IMR-90 (cell line): ENCODE data around the gene QSER1.
"Not testable (repeated sequence)": the region's sequence is repeated elsewhere in the genome, so short reads cannot be mapped to it uniquely, and the experiment has no call there.

ENCODE experiments used
- BHLHE40 ChIP-seq: fragments of 150-350 bp; IDR thresholded peaks from 2 replicates; pipeline ENCODE4 v1.6.1; 2016; ENCODE audit warnings: mild to moderate bottlenecking, low read depth, low read length
- CEBPB ChIP-seq: IDR thresholded peaks from 2 replicates; pipeline ENCODE4 v1.6.1; 2012; ENCODE audit warnings: low read depth, low read length, improper control_type of control experiment
- CHD1 ChIP-seq: IDR thresholded peaks from 2 replicates; pipeline ENCODE4 v1.6.1; 2012; ENCODE audit warnings: low read depth, low read length, improper control_type of control experiment
- CTCF ChIP-seq: conservative IDR thresholded peaks from 2 replicates; pipeline ENCODE4 v1.5.1; 2012; ENCODE audit warnings: mild to moderate bottlenecking, low read depth, low read length, improper control_type of control experiment
- FOS ChIP-seq: fragments of 150-350 bp; IDR thresholded peaks from 2 replicates; pipeline ENCODE4 v1.6.1; 2016; ENCODE audit warnings: low read depth, low read length
- MAZ ChIP-seq: IDR thresholded peaks from 2 replicates; pipeline ENCODE4 v1.6.1; 2012; ENCODE audit warnings: low read depth, mild to moderate bottlenecking, low read length, improper control_type of control experiment, moderate library complexity, borderline replicate concordance
- MXI1 ChIP-seq: IDR thresholded peaks from 2 replicates; pipeline ENCODE4 v1.6.1; 2012; ENCODE audit warnings: low read depth, mild to moderate bottlenecking, low read length, moderate library complexity, borderline replicate concordance
- NFE2L2 ChIP-seq: fragments of 150-350 bp; IDR thresholded peaks from 2 replicates; pipeline ENCODE4 v1.6.1; 2016; ENCODE audit warnings: low read depth, mild to moderate bottlenecking, low read length
- POLR2A ChIP-seq: IDR thresholded peaks from 2 replicates; pipeline ENCODE4 v1.6.1; 2012; ENCODE audit warnings: mild to moderate bottlenecking, low read depth, low read length
- RAD21 ChIP-seq: IDR thresholded peaks from 2 replicates; pipeline ENCODE4 v1.6.1; 2012; ENCODE audit warnings: low read length, improper control_type of control experiment
- SMC3 ChIP-seq: fragments of 150-350 bp; IDR thresholded peaks from 2 replicates; pipeline ENCODE4 v1.6.1; 2016; ENCODE audit warnings: low read depth, mild to moderate bottlenecking, antibody characterized with exemption, low read length, moderate library complexity
- USF2 ChIP-seq: fragments of 150-350 bp; IDR thresholded peaks from 2 replicates; pipeline ENCODE4 v1.6.1; 2017; ENCODE audit warnings: mild to moderate bottlenecking, antibody characterized with exemption, low read length, low read depth

- not testable (repeated sequence) for TF ChIP-seq POLR2A, CTCF, BHLHE40, CHD1, MAZ, CEBPB, MXI1, USF2, RAD21, NFE2L2, SMC3, FOS
Observed at GRCh38 chr11:33029218-33029617, 136.6 kb downstream of the QSER1 start.
